RKO (cell line): ENCODE results near the gene ZBTB20.

Experiments used
- DNase-seq: peaks from one replicate; pipeline ENCODE4 v3.0.0-alpha.2; 2016; ENCODE audit warnings: low spot score

Gene ZBTB20

GRCh38 chr3:114671741-114672510, 475.2 kb downstream of the ZBTB20 start:
- DNase-seq: no peak

GRCh38 chr3:114669614-114670013, 477.5 kb downstream of the ZBTB20 start:
- no peak for DNase-seq

GRCh38 chr3:114668099-114668498, 479.0 kb downstream of the ZBTB20 start:
- no peak for DNase-seq

- DNase-seq: no peak
Measured at GRCh38 chr3:114666623-114667022, 480.5 kb downstream of the ZBTB20 start.

- DNase-seq: no peak
Measured at GRCh38 chr3:114664006-114664405, 483.1 kb downstream of the ZBTB20 start.

- DNase-seq: no peak
Measured at GRCh38 chr3:114660808-114661207, 486.3 kb downstream of the ZBTB20 start.

- no peak for DNase-seq
Measured at GRCh38 chr3:114660124-114660523, 487.0 kb downstream of the ZBTB20 start.

- no peak for DNase-seq
Measured at GRCh38 chr3:114659109-114660061, 487.7 kb downstream of the ZBTB20 start.

- DNase-seq: no peak
Measured at GRCh38 chr3:114651555-114651954, 495.5 kb downstream of the ZBTB20 start.

- peak; percentile 38 for DNase-seq
Measured at GRCh38 chr3:114650808-114651207, 496.3 kb downstream of the ZBTB20 start.

GRCh38 chr3:114649331-114649730, 497.8 kb downstream of the ZBTB20 start:
- peak; percentile 87 for DNase-seq

- no peak for DNase-seq
Measured at GRCh38 chr3:114646526-114646925, 500.6 kb downstream of the ZBTB20 start.

GRCh38 chr3:114645392-114645791, 501.7 kb downstream of the ZBTB20 start:
- DNase-seq: no peak

GRCh38 chr3:114644367-114644766, 502.7 kb downstream of the ZBTB20 start:
- no peak for DNase-seq

- no peak for DNase-seq
Measured at GRCh38 chr3:114642951-114643741, 503.9 kb downstream of the ZBTB20 start.

- no peak for DNase-seq
Measured at GRCh38 chr3:114640126-114640525, 507.0 kb downstream of the ZBTB20 start.

GRCh38 chr3:114639171-114639570, 507.9 kb downstream of the ZBTB20 start:
- no peak for DNase-seq

- DNase-seq: no peak
Measured at GRCh38 chr3:114635878-114636277, 511.2 kb downstream of the ZBTB20 start.

- no peak for DNase-seq
Measured at GRCh38 chr3:114634635-114635034, 512.5 kb downstream of the ZBTB20 start.

GRCh38 chr3:114632757-114633424, 514.2 kb downstream of the ZBTB20 start:
- no peak for DNase-seq

GRCh38 chr3:114627770-114628169, 519.3 kb downstream of the ZBTB20 start:
- no peak for DNase-seq

- no peak for DNase-seq
Measured at GRCh38 chr3:114626751-114627150, 520.3 kb downstream of the ZBTB20 start.
